Measurements from ENCODE around the gene ZNF621. TPM values are rescaled to one million over a fixed set of nuclear protein-coding genes. Genes with fewer than 3 reads are reported as not detected.

The ZNF621 gene
- 17.0 and 23.3 TPM in 2 replicates for total RNA-seq (ENCODE audit: low replicate concordance)
- long read RNA-seq, full-length matches to known transcripts, result 3 of 12 reads
- long read RNA-seq, partial matches to known transcripts, result 2 of 12 reads
- long read RNA-seq, other reads (novel, unspliced or antisense), result 7 of 12 reads

DNA sequence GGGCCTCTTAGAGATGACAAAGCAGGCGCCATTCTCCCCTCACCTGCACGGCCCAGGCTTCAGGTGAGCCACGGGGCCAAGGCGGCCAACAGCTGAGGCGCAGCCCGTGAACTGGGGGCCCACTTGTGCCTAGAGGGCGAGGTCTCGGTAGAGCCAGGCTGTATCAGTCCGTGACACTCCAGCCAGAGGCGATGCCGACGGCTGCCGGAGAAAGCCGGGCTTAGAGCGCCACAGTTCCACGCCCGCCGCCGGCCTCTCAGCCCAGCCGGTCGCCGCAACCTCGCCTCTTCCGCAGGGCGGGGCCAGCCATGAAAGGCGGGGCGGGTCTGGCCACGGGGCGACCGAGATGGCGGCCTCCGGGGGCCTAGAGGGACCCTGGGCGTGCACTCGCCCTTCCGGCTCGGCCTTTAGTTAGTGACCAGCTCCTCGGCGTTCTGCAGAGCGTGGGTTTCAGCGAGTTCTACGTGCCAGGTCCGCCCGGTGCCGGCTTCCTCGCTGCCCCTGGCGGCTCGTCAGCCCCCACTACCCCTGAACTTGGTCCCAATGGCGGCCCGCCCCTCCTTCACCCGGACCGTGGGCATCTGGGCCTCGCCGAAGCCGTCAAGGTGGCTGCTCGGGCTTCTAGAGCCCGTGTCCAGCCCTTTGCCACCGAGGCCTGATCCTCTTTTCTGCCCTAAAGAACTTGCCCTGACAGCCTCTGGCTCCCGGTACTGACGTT is at the start of gene ZNF621:
Gene ZNF621, plus strand, starts transcription at position 393 of the 718 bp plus-strand sequence. CDS start 881 bp downstream, outside the sequence.
- H3K4me3 Mint-ChIP-seq, result peak within 1 kb of the TSS; percentile 99
- peak within 1 kb of the TSS; percentile 96 for H3K27ac Mint-ChIP-seq
- peaks cover 22% of the 10 kb centered on the region for H3K36me3 Mint-ChIP-seq
- H3K9me3 Mint-ChIP-seq, result no peaks in the 10 kb centered on the region
- no peaks in the 10 kb centered on the region for H3K27me3 Mint-ChIP-seq
- H3K4me1 Mint-ChIP-seq (ENCODE audit: unreplicated experiment), result peaks cover 20% of the 10 kb centered on the region
- TF ChIP-seq, protein P1, sequence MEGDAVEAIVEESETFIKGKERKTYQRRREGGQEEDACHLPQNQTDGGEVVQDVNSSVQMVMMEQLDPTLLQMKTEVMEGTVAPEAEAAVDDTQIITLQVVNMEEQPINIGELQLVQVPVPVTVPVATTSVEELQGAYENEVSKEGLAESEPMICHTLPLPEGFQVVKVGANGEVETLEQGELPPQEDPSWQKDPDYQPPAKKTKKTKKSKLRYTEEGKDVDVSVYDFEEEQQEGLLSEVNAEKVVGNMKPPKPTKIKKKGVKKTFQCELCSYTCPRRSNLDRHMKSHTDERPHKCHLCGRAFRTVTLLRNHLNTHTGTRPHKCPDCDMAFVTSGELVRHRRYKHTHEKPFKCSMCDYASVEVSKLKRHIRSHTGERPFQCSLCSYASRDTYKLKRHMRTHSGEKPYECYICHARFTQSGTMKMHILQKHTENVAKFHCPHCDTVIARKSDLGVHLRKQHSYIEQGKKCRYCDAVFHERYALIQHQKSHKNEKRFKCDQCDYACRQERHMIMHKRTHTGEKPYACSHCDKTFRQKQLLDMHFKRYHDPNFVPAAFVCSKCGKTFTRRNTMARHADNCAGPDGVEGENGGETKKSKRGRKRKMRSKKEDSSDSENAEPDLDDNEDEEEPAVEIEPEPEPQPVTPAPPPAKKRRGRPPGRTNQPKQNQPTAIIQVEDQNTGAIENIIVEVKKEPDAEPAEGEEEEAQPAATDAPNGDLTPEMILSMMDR (conservative IDR thresholded peaks at IDR 0.05), result no peak
- peak; percentile 92 for DNase-seq (ENCODE audit: extremely low spot score, unreplicated experiment)

DNA sequence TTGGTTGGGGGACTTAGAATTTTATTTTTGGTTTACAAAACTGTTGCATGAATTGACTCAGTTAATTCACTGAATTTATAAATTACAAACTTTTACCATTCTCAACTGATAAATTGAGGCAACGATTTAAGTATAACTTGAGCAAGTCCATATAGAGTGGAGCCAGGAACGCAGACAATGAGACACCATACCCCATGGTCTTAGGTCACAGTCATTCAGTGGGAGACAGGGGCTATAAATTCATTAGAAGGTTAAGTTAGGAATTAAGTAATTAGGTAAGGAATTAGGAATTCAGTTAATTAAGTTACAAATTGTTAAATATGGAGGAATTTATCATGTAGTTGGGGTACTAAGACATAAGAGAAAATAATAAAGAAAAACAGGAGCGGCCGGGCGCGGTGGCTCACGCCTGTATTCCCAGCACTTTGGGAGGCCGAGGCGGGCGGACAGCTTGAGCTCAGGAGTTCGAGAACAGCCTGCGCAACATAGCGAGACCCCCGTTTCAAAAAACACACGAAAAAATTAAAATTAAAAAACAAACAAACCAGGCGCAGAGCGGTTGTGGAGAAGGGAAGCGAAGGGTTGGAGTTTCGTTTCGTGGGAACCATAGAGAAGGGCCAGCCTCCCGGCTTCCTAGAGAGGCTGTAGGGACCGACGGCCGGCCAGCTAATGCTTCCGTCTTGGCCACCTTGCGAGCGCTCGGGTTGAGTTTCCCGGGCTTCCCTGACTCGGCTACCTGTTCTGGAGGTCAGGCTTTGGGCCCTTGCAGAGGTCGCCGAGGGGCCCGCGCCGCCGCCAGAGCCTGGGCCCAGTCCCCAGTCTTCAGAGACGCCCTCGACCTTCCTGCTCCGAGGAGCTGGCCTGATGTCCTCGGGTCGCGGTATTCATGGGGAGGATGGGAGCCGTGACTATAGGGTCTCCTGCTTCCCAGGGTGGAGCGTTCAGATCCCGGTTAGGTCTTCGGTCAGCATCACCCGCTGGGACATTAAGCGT is 48.0 kb upstream of the ZNF621 start, which contains the start of gene ZNF619:
Gene ZNF619, plus strand, starts transcription at position 645 of the 993 bp plus-strand sequence. CDS start 858 bp downstream, outside the sequence.
- Mint-ChIP-seq H3K36me3 (no peaks in the 10 kb centered on the region), H3K4me1 (ENCODE audit: unreplicated experiment) (no peaks in the 10 kb centered on the region), H3K9me3 (no peaks in the 10 kb centered on the region), H3K4me3 (peak within 1 kb of the TSS; percentile 87), H3K27ac (peak within 1 kb of the TSS; percentile 34), H3K27me3 (peaks cover 3% of the 10 kb centered on the region)
- TF ChIP-seq, protein P1 (conservative IDR thresholded peaks at IDR 0.05), result no peak
- DNase-seq (ENCODE audit: extremely low spot score, unreplicated experiment), result peak; percentile 77

DNA sequence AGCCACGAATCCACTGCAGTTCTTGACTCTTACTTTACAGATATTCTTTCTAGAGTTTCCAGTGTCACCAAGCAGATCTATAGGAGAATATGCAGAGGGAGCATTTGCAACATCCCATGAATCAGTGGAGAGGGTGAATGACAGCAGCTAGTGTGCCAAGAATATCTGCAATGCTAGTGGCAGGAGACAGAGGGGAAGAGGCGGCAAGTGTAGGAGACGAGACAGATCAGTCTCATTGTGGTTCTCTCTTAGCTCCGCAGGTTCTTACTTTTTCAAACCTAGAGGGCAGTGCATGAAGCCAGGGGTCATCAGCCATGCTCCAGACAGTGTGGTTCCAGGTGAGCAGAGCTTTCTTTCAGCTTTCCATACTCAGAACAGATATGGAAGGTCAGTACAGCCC is 47.1 kb upstream of the ZNF621 start:
- peak overlapping the region; percentile 34 for H3K27ac Mint-ChIP-seq
- TF ChIP-seq, protein P1 (conservative IDR thresholded peaks at IDR 0.05), result no peak
- H3K4me1 Mint-ChIP-seq (ENCODE audit: unreplicated experiment), result no peaks in the 10 kb centered on the region
- no peaks in the 10 kb centered on the region for H3K36me3 Mint-ChIP-seq
- no peaks in the 10 kb centered on the region for H3K9me3 Mint-ChIP-seq
- peak overlapping the region; percentile 87 for H3K4me3 Mint-ChIP-seq
- H3K27me3 Mint-ChIP-seq, result peaks cover 3% of the 10 kb centered on the region
- no peak for DNase-seq (ENCODE audit: extremely low spot score, unreplicated experiment)

DNA sequence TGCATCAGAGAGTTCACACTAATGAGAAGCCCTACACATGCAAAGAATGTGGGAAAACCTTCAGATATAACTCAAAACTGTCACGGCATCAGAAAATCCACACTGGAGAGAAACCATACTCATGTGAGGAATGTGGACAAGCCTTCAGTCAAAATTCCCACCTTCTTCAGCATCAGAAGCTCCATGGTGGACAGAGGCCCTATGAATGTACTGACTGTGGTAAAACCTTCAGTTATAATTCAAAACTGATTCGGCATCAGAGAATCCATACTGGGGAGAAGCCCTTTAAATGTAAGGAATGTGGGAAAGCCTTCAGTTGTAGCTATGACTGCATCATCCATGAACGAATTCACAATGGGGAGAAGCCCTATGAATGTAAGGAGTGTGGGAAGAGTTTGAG is 37.6 kb upstream of the ZNF621 start:
- no peak overlapping the region for H3K27ac Mint-ChIP-seq
- peaks cover 30% of the 10 kb centered on the region for H3K36me3 Mint-ChIP-seq
- no peak for DNase-seq (ENCODE audit: extremely low spot score, unreplicated experiment)
- H3K27me3 Mint-ChIP-seq, result no peaks in the 10 kb centered on the region
- TF ChIP-seq, protein P1 (conservative IDR thresholded peaks at IDR 0.05), result no peak
- no peaks in the 10 kb centered on the region for H3K4me1 Mint-ChIP-seq (ENCODE audit: unreplicated experiment)
- no peak overlapping the region for H3K4me3 Mint-ChIP-seq
- peaks cover 6% of the 10 kb centered on the region for H3K9me3 Mint-ChIP-seq

DNA sequence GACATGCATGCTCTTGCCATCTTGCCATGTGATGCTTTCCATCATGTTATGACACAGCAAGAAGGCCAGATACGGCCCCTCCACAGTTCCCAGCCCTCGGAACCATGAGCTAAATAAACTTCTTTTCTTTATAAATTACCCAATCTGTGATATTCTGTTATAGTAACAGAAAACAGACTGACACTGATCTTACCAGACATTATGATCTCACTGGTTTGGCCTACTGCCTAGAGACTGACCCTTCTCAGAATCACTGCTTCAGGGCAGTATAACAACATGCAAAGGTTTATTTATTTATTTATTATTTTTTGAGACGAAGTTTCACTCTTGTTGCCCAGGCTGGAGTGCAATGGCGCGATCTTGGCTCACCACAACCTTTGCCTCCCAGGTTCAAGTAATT is 33.8 kb upstream of the ZNF621 start:
- no peak overlapping the region for H3K4me3 Mint-ChIP-seq
- H3K36me3 Mint-ChIP-seq, result peaks cover 29% of the 10 kb centered on the region
- no peaks in the 10 kb centered on the region for H3K4me1 Mint-ChIP-seq (ENCODE audit: unreplicated experiment)
- peaks cover 6% of the 10 kb centered on the region for H3K9me3 Mint-ChIP-seq
- H3K27me3 Mint-ChIP-seq, result no peaks in the 10 kb centered on the region
- TF ChIP-seq, protein P1 (conservative IDR thresholded peaks at IDR 0.05), result no peak
- H3K27ac Mint-ChIP-seq, result no peak overlapping the region
- no peak for DNase-seq (ENCODE audit: extremely low spot score, unreplicated experiment)

Measured in type B pancreatic cell (in vitro differentiated cells).